IMR-90 (cell line): ENCODE results near the gene FOXA2. TPM values are rescaled to one million over a fixed set of nuclear protein-coding genes. Genes with fewer than 3 reads are reported as not detected.

ENCODE experiments used
- ATAC-seq: fragments of 200-7000 bp; cut with Tn5 transposase; 2 replicates; pipeline ENCODE4 v1.9.1; 2020; ENCODE audit warnings: low read depth, mild to moderate bottlenecking, moderate library complexity
- BruUV-seq: library from RNA; stranded (reverse); fragments of 400-500 nt; replicated peaks from 2 replicates; lab custom pipeline; 2021; lab: Mats Ljungman, UMichigan
- CTCF ChIA-PET: fragments of 300-600 bp; formaldehyde crosslinking; extraction: SDS; loops from one replicate; lab custom pipeline; 2021; ENCODE audit warnings: antibody characterized with exemption; lab: Yijun Ruan, JAX
- POLR2A ChIA-PET: fragments of 300-600 bp; sonication (Branson Sonifier 250); formaldehyde crosslinking; loops from one replicate; lab custom pipeline; 2022; ENCODE audit warnings: antibody characterized with exemption; ENCODE audit not compliant: unreplicated experiment; lab: Charles Lee
- DNase-seq: peaks from one replicate; pipeline ENCODE4 v3.0.0; 2013
- H2AFZ ChIP-seq: replicated peaks from 2 replicates; pipeline ENCODE3; 2013; ENCODE audit warnings: low read length, mild to moderate bottlenecking; ENCODE audit not compliant: poor library complexity
- H2AK5ac ChIP-seq: 2 replicates; pipeline ENCODE4 v1.6.1; 2013; ENCODE audit warnings: low read depth, low read length, inconsistent platforms
- H2AK9ac ChIP-seq: replicated peaks from 2 replicates; pipeline ENCODE3; 2013; ENCODE audit warnings: mild to moderate bottlenecking, low read depth, low read length, moderate library complexity; ENCODE audit not compliant: poor library complexity
- H2BK120ac ChIP-seq: 2 replicates; pipeline ENCODE4 v1.6.1; 2013; ENCODE audit warnings: low read depth, low read length, inconsistent platforms
- H2BK15ac ChIP-seq: 3 replicates; pipeline ENCODE4 v1.6.1; 2013; ENCODE audit warnings: low read depth, low read length, inconsistent platforms
- H2BK20ac ChIP-seq: 2 replicates; pipeline ENCODE4 v1.6.1; 2013; ENCODE audit warnings: low read depth, mild to moderate bottlenecking, inconsistent platforms, low read length, moderate library complexity
- H2BK5ac ChIP-seq: 2 replicates; pipeline ENCODE4 v1.6.1; 2013; ENCODE audit warnings: mild to moderate bottlenecking, low read depth, low read length, inconsistent platforms; ENCODE audit not compliant: poor library complexity, severe bottlenecking
- H3K14ac ChIP-seq: replicated peaks from 2 replicates; pipeline ENCODE4 v1.6.1; 2013; ENCODE audit warnings: low read depth, low read length, inconsistent platforms
- H3K18ac ChIP-seq: 2 replicates; pipeline ENCODE4 v1.6.1; 2013; ENCODE audit warnings: low read depth, low read length, control low read depth
- H3K23ac ChIP-seq: 2 replicates; pipeline ENCODE4 v1.6.1; 2013; ENCODE audit warnings: low read depth, low read length, inconsistent platforms
- H3K27ac ChIP-seq: 2 replicates; pipeline ENCODE4 v1.5.1; 2013; ENCODE audit warnings: mild to moderate bottlenecking, control low read depth, low read length; ENCODE audit not compliant: insufficient read depth
- H3K27me3 ChIP-seq: 2 replicates; pipeline ENCODE4 v1.6.1; 2013; ENCODE audit warnings: low read length; ENCODE audit not compliant: control insufficient read depth, insufficient read depth
- H3K36me3 ChIP-seq: 2 replicates; pipeline ENCODE4 v1.6.1; 2013; ENCODE audit warnings: low read length, mixed read lengths; ENCODE audit not compliant: control insufficient read depth, insufficient read depth
- H3K4ac ChIP-seq: 2 replicates; pipeline ENCODE4 v1.6.1; 2013; ENCODE audit warnings: low read depth, low read length, inconsistent platforms
- H3K4me1 ChIP-seq: 2 replicates; pipeline ENCODE4 v1.6.1; 2013; ENCODE audit warnings: low read length, mixed read lengths; ENCODE audit not compliant: control insufficient read depth, insufficient read depth
- H3K4me2 ChIP-seq: 2 replicates; pipeline ENCODE4 v1.6.1; 2013; ENCODE audit warnings: low read depth, mild to moderate bottlenecking, control low read depth, low read length, moderate library complexity
- H3K4me3 ChIP-seq: 2 replicates; pipeline ENCODE4 v1.5.1; 2013; ENCODE audit warnings: low read depth, mild to moderate bottlenecking, control low read depth, low read length, moderate library complexity; ENCODE audit not compliant: insufficient read depth
- H3K56ac ChIP-seq: 2 replicates; pipeline ENCODE4 v1.6.1; 2013; ENCODE audit warnings: low read length, inconsistent platforms; ENCODE audit not compliant: insufficient read depth; ENCODE audit errors: extremely low read depth
- H3K79me1 ChIP-seq, 2 experiments: 2 replicates each; pipeline ENCODE4 v1.6.1; 2013; ENCODE audit warnings: low read length in 2 of 2, inconsistent platforms in 1 of 2, low read depth in 1 of 2
- H3K9ac ChIP-seq: 2 replicates; pipeline ENCODE4 v1.6.1; 2013; ENCODE audit warnings: low read depth, low read length, control low read depth
- H3K9me1 ChIP-seq: 2 replicates; pipeline ENCODE4 v1.6.1; 2013; ENCODE audit warnings: low read length, inconsistent platforms; ENCODE audit not compliant: insufficient read depth
- H3K9me3 ChIP-seq: 2 replicates; pipeline ENCODE4 v1.6.1; 2013; ENCODE audit warnings: low read length; ENCODE audit not compliant: control insufficient read depth, insufficient read depth
- H4K20me1 ChIP-seq: 2 replicates; pipeline ENCODE4 v1.6.1; 2013; ENCODE audit warnings: low read length, inconsistent platforms; ENCODE audit not compliant: insufficient read depth
- H4K5ac ChIP-seq: 2 replicates; pipeline ENCODE4 v1.6.1; 2013; ENCODE audit warnings: mild to moderate bottlenecking, low read depth, low read length, control low read depth
- H4K8ac ChIP-seq, 2 experiments: 2 replicates each; pipeline ENCODE4 v1.6.1; 2013; ENCODE audit warnings: low read depth in 2 of 2, low read length in 2 of 2, control low read depth in 1 of 2, inconsistent platforms in 1 of 2
- H4K91ac ChIP-seq: 2 replicates; pipeline ENCODE4 v1.6.1; 2013; ENCODE audit warnings: low read depth, low read length, inconsistent platforms; ENCODE audit not compliant: insufficient read depth
- BHLHE40 ChIP-seq: fragments of 150-350 bp; IDR thresholded peaks from 2 replicates; pipeline ENCODE4 v1.6.1; 2016; ENCODE audit warnings: mild to moderate bottlenecking, low read depth, low read length
- CEBPB ChIP-seq: IDR thresholded peaks from 2 replicates; pipeline ENCODE4 v1.6.1; 2012; ENCODE audit warnings: low read depth, low read length, improper control_type of control experiment
- FOS ChIP-seq: fragments of 150-350 bp; IDR thresholded peaks from 2 replicates; pipeline ENCODE4 v1.6.1; 2016; ENCODE audit warnings: low read depth, low read length
- MAZ ChIP-seq: IDR thresholded peaks from 2 replicates; pipeline ENCODE4 v1.6.1; 2012; ENCODE audit warnings: low read depth, mild to moderate bottlenecking, low read length, improper control_type of control experiment, moderate library complexity, borderline replicate concordance
- MXI1 ChIP-seq: IDR thresholded peaks from 2 replicates; pipeline ENCODE4 v1.6.1; 2012; ENCODE audit warnings: low read depth, mild to moderate bottlenecking, low read length, moderate library complexity, borderline replicate concordance
- NFE2L2 ChIP-seq: fragments of 150-350 bp; IDR thresholded peaks from 2 replicates; pipeline ENCODE4 v1.6.1; 2016; ENCODE audit warnings: low read depth, mild to moderate bottlenecking, low read length
- RAD21 ChIP-seq: IDR thresholded peaks from 2 replicates; pipeline ENCODE4 v1.6.1; 2012; ENCODE audit warnings: low read length, improper control_type of control experiment
- RCOR1 ChIP-seq: IDR thresholded peaks from 2 replicates; pipeline ENCODE4 v1.6.1; 2012; ENCODE audit warnings: mild to moderate bottlenecking, low read length, improper control_type of control experiment; ENCODE audit not compliant: insufficient replicate concordance
- RFX5 ChIP-seq: IDR thresholded peaks from 2 replicates; pipeline ENCODE4 v1.8.0; 2012; ENCODE audit warnings: low read depth, mild to moderate bottlenecking, low read length, moderate library complexity
- SMC3 ChIP-seq: fragments of 150-350 bp; IDR thresholded peaks from 2 replicates; pipeline ENCODE4 v1.6.1; 2016; ENCODE audit warnings: low read depth, mild to moderate bottlenecking, antibody characterized with exemption, low read length, moderate library complexity
- WGBS, 2 experiments: methylation state at CpG; one replicate each; pipeline versions ENCODE4 v1.1.5 to v1.1.7; 2013; ENCODE audit warnings: missing lambda C conversion rate in 2 of 2; ENCODE audit not compliant: insufficient read length in 1 of 2; ENCODE audit errors: extremely low coverage in 2 of 2; 5-methylcytosine and 5-hydroxymethylcytosine counted together
- dilution Hi-C: fragments of 300-500 bp; cut with HindIII; formaldehyde crosslinking; loops from one replicate; pipeline ENCODE4 v1.14.3; 2018; ENCODE audit warnings: low sequenced_read_pairs; ENCODE audit not compliant: unreplicated experiment
- in situ Hi-C: fragments of 300-500 bp; cut with MboI; formaldehyde crosslinking; loops from 3 replicates; pipeline ENCODE4 v1.14.3; 2019; ENCODE audit warnings: low sequenced_read_pairs, inconsistent platforms, mixed read lengths
- intact Hi-C: fragments of 100-400 bp; cut with micrococcal nuclease; formaldehyde crosslinking; loops from 2 replicates; pipeline ENCODE4 v1.10.0; 2022
- polyA plus RNA-seq, 3 experiments: library from polyadenylated mRNA; depleted of rRNA; stranded (reverse); fragments of >200 nt; gene quantifications; 2 replicates each; pipeline ENCODE4 v1.2.3, GENCODE V29; 2012; ENCODE audit warnings: low replicate concordance in 1 of 3
- total RNA-seq: library from RNA; depleted of rRNA; stranded (reverse); fragments of >200 nt; gene quantifications from 2 replicates; pipeline ENCODE4 v1.2.3, GENCODE V29; 2012
- TF ChIP-seq, protein P1 (sequence below): fragments of 150-350 bp; IDR thresholded peaks from 2 replicates; pipeline ENCODE4 v1.6.1; 2017; ENCODE audit warnings: mild to moderate bottlenecking, antibody characterized with exemption, low read length, low read depth
- TF ChIP-seq, protein P2 (sequence below): fragments of 150-350 bp; IDR thresholded peaks from 2 replicates; pipeline ENCODE4 v1.6.1; 2016; ENCODE audit warnings: low read depth, mild to moderate bottlenecking, low read length, moderate library complexity, borderline replicate concordance
- TF ChIP-seq, protein P3 (sequence below): conservative IDR thresholded peaks from 2 replicates; pipeline ENCODE4 v1.5.1; 2012; ENCODE audit warnings: mild to moderate bottlenecking, low read depth, low read length, improper control_type of control experiment

FOXA2 gene
- total and polyA plus RNA-seq, 2 of the 4 experiments (the other 2 are of a cell fraction), result not detected

- TF ChIP-seq, protein P1, sequence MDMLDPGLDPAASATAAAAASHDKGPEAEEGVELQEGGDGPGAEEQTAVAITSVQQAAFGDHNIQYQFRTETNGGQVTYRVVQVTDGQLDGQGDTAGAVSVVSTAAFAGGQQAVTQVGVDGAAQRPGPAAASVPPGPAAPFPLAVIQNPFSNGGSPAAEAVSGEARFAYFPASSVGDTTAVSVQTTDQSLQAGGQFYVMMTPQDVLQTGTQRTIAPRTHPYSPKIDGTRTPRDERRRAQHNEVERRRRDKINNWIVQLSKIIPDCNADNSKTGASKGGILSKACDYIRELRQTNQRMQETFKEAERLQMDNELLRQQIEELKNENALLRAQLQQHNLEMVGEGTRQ, result no peak
- TF ChIP-seq CEBPB, result no peak
Observed at GRCh38 chr20:22555791-22556564, 28.4 kb downstream of the FOXA2 start (continued).

DNA sequence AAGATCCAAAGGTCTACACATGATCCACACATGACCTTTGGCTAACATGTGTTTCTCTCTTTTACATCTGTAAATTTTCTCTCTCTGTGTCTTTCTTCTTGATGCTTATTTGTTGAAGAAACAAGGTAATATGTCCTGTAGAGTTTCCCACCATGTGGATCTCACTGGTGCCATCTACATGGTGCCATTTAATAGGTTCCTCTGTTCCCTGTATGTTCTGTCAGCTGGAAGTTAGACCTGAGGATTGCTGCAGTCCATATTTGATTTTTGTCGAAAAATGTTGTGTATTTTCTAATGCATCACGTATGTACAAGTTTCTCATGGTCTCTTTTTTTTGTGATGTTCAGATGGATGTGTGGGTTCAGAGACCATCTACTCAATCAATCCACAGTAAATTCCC lies 30.0 kb downstream of the FOXA2 start:
- Histone ChIP-seq H2BK5ac (no peak overlapping the region), H4K5ac (no peak overlapping the region), H3K27ac (no peak overlapping the region), H2BK15ac (no peak overlapping the region), H3K9ac (no peak overlapping the region), H2AFZ (no peak overlapping the region), H3K4me1 (no peaks in the 10 kb centered on the region), H4K91ac (no peak overlapping the region), H3K9me3 (no peaks in the 10 kb centered on the region), H3K9me1 (no peaks in the 10 kb centered on the region), H3K4me3 (no peak overlapping the region), H3K79me1 (no peaks in the 10 kb centered on the region), H3K18ac (no peak overlapping the region), H2BK20ac (no peak overlapping the region), H3K36me3 (no peaks in the 10 kb centered on the region), H2BK120ac (no peak overlapping the region), H3K27me3 (peaks cover 3% of the 10 kb centered on the region; the same call in 1 of the 2 replicates), H3K56ac (no peak overlapping the region), H2AK9ac (no peak overlapping the region), H4K8ac (no peak overlapping the region), H3K4me2 (no peak overlapping the region), H2AK5ac (no peak overlapping the region), H3K4ac (no peak overlapping the region), H3K14ac (no peak overlapping the region), H4K20me1 (no peaks in the 10 kb centered on the region), H3K23ac (no peak overlapping the region)
- in situ Hi-C loops (no loop called here), dilution Hi-C loops (no loop called here), intact Hi-C loops (no loop called here)
- ChIA-PET CTCF (no interaction called here), POLR2A (no interaction called here)
- WGBS, 2 experiments, result no CpG with 5 or more reads among the region's 2 CpGs
- DNase-seq (no peak), ATAC-seq (no peak)
- no TSS peak for BruUV-seq
- TF ChIP-seq FOS, result no peak
- TF ChIP-seq RFX5, result no peak
- TF ChIP-seq, protein P2, sequence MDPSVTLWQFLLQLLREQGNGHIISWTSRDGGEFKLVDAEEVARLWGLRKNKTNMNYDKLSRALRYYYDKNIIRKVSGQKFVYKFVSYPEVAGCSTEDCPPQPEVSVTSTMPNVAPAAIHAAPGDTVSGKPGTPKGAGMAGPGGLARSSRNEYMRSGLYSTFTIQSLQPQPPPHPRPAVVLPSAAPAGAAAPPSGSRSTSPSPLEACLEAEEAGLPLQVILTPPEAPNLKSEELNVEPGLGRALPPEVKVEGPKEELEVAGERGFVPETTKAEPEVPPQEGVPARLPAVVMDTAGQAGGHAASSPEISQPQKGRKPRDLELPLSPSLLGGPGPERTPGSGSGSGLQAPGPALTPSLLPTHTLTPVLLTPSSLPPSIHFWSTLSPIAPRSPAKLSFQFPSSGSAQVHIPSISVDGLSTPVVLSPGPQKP, result no peak
- no peak for TF ChIP-seq MAZ
- no peak for TF ChIP-seq RCOR1
- no peak for TF ChIP-seq RAD21
- no peak for TF ChIP-seq SMC3
- TF ChIP-seq, protein P3, sequence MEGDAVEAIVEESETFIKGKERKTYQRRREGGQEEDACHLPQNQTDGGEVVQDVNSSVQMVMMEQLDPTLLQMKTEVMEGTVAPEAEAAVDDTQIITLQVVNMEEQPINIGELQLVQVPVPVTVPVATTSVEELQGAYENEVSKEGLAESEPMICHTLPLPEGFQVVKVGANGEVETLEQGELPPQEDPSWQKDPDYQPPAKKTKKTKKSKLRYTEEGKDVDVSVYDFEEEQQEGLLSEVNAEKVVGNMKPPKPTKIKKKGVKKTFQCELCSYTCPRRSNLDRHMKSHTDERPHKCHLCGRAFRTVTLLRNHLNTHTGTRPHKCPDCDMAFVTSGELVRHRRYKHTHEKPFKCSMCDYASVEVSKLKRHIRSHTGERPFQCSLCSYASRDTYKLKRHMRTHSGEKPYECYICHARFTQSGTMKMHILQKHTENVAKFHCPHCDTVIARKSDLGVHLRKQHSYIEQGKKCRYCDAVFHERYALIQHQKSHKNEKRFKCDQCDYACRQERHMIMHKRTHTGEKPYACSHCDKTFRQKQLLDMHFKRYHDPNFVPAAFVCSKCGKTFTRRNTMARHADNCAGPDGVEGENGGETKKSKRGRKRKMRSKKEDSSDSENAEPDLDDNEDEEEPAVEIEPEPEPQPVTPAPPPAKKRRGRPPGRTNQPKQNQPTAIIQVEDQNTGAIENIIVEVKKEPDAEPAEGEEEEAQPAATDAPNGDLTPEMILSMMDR, result no peak
- no peak for TF ChIP-seq MXI1
- no peak for TF ChIP-seq CEBPB
- TF ChIP-seq NFE2L2, result no peak
- no peak for TF ChIP-seq BHLHE40
